ENCODE measurements around the gene NOVA2. TPM values are rescaled to one million over a fixed set of nuclear protein-coding genes. Genes with fewer than 3 reads are reported as not detected.

NOVA2 gene
- polyA plus RNA-seq, 1 experiment: 0.02 TPM

DNA sequence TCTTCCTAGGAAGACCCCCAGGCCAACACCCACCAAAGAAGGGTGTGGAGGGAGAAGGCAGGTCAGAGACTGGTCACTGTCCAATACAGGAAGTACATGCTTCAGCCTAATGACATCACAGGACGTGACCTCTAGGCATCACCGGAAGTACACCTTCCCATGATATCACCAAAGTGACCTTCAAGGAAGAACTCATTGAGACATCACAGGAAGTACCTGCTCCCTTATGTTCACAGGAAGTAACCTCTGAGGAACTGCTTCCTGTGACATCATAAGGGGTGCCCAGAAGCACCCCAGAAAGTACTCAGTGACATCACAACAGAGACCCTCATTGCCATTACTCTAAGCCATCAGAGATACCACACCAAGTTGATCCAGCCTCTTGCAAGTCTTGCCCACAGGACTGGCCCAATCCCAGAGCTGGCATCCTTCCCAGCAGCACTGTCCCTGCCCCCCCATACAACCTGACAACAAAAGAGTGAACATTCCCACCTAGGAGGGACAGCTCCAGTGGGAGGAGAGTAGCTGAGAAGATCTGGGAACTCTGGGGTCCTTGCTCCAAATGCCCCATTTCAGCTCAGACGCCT lies 34.8 kb downstream of the NOVA2 start:
- Histone ChIP-seq H3K27me3 (ENCODE audit: control insufficient read depth, insufficient read depth, low read length) (peaks cover 44% of the 10 kb centered on the region), H3K4me3 (ENCODE audit: low read depth, low read length) (no peak overlapping the region), H3K27ac (ENCODE audit: low read depth, low read length) (no peak overlapping the region), H3K9me3 (ENCODE audit: control insufficient read depth, insufficient read depth, low read length) (peaks cover 6% of the 10 kb centered on the region; the same call in 1 of the 2 replicates)
- ChIA-PET POLR2A (no interaction called here), CTCF (no interaction called here)
- TF ChIP-seq, protein P1, sequence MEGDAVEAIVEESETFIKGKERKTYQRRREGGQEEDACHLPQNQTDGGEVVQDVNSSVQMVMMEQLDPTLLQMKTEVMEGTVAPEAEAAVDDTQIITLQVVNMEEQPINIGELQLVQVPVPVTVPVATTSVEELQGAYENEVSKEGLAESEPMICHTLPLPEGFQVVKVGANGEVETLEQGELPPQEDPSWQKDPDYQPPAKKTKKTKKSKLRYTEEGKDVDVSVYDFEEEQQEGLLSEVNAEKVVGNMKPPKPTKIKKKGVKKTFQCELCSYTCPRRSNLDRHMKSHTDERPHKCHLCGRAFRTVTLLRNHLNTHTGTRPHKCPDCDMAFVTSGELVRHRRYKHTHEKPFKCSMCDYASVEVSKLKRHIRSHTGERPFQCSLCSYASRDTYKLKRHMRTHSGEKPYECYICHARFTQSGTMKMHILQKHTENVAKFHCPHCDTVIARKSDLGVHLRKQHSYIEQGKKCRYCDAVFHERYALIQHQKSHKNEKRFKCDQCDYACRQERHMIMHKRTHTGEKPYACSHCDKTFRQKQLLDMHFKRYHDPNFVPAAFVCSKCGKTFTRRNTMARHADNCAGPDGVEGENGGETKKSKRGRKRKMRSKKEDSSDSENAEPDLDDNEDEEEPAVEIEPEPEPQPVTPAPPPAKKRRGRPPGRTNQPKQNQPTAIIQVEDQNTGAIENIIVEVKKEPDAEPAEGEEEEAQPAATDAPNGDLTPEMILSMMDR (IDR thresholded peaks at IDR 0.05; ENCODE audit: low read depth, low read length): no peak
- no peak for DNase-seq (ENCODE audit: low read depth, low spot score)

DNA sequence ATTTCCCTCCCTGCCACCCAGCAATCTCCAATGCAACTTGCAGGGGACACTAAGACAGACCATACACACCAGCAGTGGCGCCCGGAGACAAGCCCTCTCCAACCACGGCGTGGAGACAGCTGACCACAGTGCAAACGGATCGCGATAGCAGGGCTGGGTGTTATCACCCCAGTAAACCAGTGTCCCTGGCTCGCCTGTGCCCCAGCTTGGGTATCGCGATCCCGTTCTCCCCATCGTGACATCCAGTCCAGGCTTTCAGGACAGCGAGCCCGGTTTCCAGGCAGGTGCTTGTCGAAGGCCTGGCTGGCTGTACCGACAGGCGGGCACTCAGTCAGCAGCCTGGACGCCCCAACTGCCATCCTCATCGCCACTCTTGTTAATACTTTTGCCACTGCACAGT lies 38.4 kb downstream of the NOVA2 start:
- H3K27me3 ChIP-seq (ENCODE audit: control insufficient read depth, insufficient read depth, low read length): peaks cover 48% of the 10 kb centered on the region
- TF ChIP-seq, protein P1 (IDR thresholded peaks at IDR 0.05; ENCODE audit: low read depth, low read length): no peak
- peaks cover 3% of the 10 kb centered on the region; the same call in 1 of the 2 replicates for H3K9me3 ChIP-seq (ENCODE audit: control insufficient read depth, insufficient read depth, low read length)
- H3K4me3 ChIP-seq (ENCODE audit: low read depth, low read length): no peak overlapping the region
- ChIA-PET POLR2A (no interaction called here), CTCF (no interaction called here)
- H3K27ac ChIP-seq (ENCODE audit: low read depth, low read length): no peak overlapping the region
- no peak for DNase-seq (ENCODE audit: low read depth, low spot score)

DNA sequence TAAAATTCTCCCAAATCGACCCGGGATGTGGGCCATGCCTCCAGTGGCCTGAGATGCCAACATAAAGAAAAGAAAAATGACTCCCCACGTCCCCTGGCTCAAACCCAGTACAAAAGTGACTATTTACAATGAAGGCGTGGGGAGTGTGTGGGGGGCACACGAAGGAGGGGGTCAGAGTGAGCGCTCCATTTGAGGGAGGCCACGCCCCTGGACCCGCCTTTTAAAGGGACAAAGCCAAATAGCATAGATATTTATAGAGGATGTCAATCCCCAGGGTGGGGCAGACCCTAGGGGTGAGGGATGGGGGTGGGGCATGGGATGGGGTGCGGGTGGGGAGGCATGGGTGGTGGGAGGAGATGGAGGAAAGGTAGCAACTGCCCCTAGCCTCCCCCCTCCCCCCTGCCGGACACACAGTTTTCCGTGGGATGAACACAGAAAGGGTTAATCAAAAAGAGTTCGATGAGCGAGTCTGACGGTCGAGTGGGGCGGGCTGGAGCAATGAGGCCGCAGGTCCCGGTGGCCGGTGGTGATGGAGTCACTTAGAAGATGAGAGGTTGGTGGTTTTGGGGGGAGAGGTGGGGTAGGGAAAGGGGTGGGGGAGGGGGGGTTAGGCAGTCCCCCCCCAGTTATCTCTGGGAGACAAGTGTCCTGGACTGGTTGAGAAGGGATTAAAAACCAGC lies 39.0 kb downstream of the NOVA2 start:
- Histone ChIP-seq H3K27ac (ENCODE audit: low read depth, low read length) (no peak overlapping the region), H3K4me3 (ENCODE audit: low read depth, low read length) (no peak overlapping the region), H3K9me3 (ENCODE audit: control insufficient read depth, insufficient read depth, low read length) (peaks cover 3% of the 10 kb centered on the region; the same call in 1 of the 2 replicates), H3K27me3 (ENCODE audit: control insufficient read depth, insufficient read depth, low read length) (peaks cover 46% of the 10 kb centered on the region)
- TF ChIP-seq, protein P1 (IDR thresholded peaks at IDR 0.05; ENCODE audit: low read depth, low read length): no peak
- no peak for DNase-seq (ENCODE audit: low read depth, low spot score)
- ChIA-PET POLR2A (no interaction called here), CTCF (no interaction called here)

DNA sequence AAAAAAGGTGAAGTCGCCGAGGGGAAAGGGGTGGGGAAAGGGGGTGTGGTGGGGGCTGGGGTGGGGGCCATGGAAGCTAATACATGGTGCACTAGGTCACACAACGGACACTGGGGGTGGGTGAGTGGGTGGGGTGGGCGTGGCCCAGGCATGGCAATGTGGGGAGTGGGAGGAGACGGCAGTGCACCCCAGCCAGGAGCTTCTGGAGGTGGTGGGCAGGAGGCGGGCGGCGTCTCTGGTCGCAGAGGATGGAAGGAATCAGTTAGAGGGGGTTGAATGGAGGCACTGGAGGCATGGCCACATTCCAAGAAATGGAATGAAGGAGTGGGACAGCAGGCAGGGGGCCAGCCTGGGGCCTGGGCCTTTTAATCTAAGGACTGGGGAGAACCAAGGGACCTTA lies 39.9 kb downstream of the NOVA2 start:
- peaks cover 41% of the 10 kb centered on the region for H3K27me3 ChIP-seq (ENCODE audit: control insufficient read depth, insufficient read depth, low read length)
- no peak overlapping the region for H3K27ac ChIP-seq (ENCODE audit: low read depth, low read length)
- DNase-seq (ENCODE audit: low read depth, low spot score): no peak
- CTCF ChIA-PET: no interaction called here
- POLR2A ChIA-PET: no interaction called here
- H3K9me3 ChIP-seq (ENCODE audit: control insufficient read depth, insufficient read depth, low read length): no peaks in the 10 kb centered on the region
- TF ChIP-seq, protein P1 (IDR thresholded peaks at IDR 0.05; ENCODE audit: low read depth, low read length): no peak
- H3K4me3 ChIP-seq (ENCODE audit: low read depth, low read length): no peak overlapping the region

DNA sequence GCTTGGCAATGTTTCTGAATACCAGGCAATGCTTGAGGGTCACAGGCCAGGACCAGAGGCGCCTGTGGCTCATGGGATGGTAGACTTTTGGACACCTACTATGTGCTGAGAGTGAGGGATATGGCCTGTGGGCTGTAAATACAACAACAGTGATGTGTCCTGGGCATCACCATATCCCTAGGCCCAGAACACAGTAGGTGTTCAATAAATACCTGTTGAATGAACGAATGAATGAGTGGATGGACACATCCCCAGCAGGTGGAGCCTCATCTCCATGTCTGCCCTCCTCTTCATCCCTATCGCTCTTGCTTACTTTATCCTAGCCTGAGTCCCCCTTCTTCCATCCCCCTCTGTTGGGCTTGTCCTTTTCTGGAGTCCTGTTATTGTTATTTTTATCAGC lies 42.6 kb downstream of the NOVA2 start:
- H3K27ac ChIP-seq (ENCODE audit: low read depth, low read length): no peak overlapping the region
- no peaks in the 10 kb centered on the region for H3K9me3 ChIP-seq (ENCODE audit: control insufficient read depth, insufficient read depth, low read length)
- TF ChIP-seq, protein P1 (IDR thresholded peaks at IDR 0.05; ENCODE audit: low read depth, low read length): no peak
- no peak for DNase-seq (ENCODE audit: low read depth, low spot score)
- H3K27me3 ChIP-seq (ENCODE audit: control insufficient read depth, insufficient read depth, low read length): peaks cover 23% of the 10 kb centered on the region
- ChIA-PET POLR2A (no interaction called here), CTCF (no interaction called here)
- H3K4me3 ChIP-seq (ENCODE audit: low read depth, low read length): no peak overlapping the region
